TTC549 (cell line): ENCODE data around the gene SH3BGRL2.
"Not testable (repeated sequence)": the region's sequence is repeated elsewhere in the genome, so short reads cannot be mapped to it uniquely, and the experiment has no call there.

Experiments used
- FAIRE-seq: peaks from 2 replicates; lab custom pipeline; 2012; peaks lifted over from hg19 to GRCh38; lab: Jason Lieb, UNC

Gene SH3BGRL2

DNA sequence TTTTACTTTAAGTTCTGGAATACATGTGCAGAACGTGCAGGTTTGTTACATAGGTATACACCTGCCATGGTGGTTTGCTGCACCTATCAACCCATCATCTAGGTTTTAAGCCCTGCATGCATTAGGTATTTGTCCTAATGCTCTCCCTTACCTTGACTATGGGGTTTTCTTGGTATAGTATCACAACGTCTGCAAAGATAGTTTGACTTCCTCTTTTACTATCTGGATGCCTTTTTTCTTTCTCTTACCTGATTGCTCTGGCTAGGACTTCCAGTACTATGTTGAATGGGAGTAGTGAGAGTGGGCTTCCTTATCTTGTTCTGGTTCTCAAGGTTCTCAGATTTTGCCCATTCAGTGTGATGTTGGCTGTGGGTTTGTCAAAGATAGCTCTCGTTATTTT is 115.2 kb downstream of the SH3BGRL2 start:
- FAIRE-seq = not testable (repeated sequence)

DNA sequence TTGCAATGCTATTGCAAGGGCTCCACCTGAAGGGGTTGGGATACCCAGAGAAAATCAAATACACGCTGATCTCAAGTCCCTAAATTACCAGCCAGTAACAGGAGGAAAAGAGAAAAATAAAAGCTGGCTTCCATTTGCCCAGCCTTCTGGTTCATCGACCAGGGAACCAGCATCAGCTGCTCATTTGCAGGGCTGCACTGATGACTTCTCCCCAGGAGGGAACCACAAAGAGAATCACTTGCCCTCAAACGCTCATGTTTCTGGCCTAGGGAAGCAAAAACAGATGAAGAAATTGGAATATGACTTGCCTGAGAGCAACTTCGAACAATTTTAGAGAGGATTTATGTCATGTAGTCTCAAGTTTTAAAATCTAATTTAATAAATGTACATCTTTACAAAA is 119.7 kb downstream of the SH3BGRL2 start:
- FAIRE-seq = no peak
